Measurements from ENCODE around the gene RAC2.
A peak's percentile ranks its signal among the peaks of the same experiment; 100 is the strongest.

RAC2 gene

DNA sequence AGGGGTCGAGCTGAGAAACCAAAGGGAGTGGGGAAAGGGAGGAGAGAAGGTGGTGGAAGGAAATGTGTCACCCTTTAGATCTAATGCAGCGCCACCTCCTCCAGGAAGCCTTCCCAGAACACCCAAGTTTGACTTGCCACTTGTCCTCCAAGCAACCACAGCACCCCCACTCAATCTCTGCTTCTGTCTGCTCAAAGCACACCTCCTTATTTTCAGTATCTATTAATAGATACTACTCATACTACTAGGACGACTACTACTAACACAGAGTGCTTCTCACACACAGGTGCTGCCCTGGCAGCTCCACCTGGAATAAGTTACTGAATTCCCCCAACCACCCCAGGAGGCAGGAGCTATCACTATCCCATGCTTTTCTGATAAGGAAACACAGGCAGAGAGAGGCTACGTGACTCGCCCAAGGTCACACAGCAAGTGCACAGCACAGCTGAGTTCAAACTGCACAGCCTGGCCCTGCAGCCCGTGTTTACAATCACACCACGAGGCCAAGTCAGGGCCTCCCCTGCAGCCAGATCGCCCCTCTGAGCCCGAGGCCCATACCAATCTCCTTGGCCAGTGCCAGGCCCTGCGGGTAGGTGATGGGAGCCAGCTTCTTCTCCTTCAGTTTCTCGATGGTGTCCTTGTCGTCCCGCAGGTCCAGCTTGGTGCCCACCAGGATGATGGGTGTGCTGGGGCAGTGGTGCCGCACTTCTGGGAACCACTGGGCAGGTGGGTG is 13.2 kb downstream of the RAC2 start:
- Histone ChIP-seq H4K20me1 (ENCODE audit: insufficient read depth) (no peaks in the 10 kb centered on the region), H3K27ac (peak overlapping the region; percentile 98), H3K9ac (peak overlapping the region; percentile 39; the same call in 1 of the 2 replicates), H3K4me2 (peak overlapping the region; percentile 91), H3K79me2 (ENCODE audit: insufficient read depth, low read depth) (peaks cover 26% of the 10 kb centered on the region), H3K27me3 (ENCODE audit: insufficient read depth, low read depth) (no peaks in the 10 kb centered on the region), H3K36me3 (ENCODE audit: insufficient read depth) (0 out of 2 replicates have a peak, but pooled peaks cover 5% of the 10 kb centered on the region), H3K4me3 (IDR thresholded peaks at IDR 0.05; ENCODE audit: insufficient read depth, low read depth, low read length) (no peak overlapping the region), H2AFZ (ENCODE audit: low read depth) (no peak overlapping the region), H3K4me1 (ENCODE audit: low read depth, poor library complexity, severe bottlenecking) (peaks cover 87% of the 10 kb centered on the region)
- TF ChIP-seq, protein P1, sequence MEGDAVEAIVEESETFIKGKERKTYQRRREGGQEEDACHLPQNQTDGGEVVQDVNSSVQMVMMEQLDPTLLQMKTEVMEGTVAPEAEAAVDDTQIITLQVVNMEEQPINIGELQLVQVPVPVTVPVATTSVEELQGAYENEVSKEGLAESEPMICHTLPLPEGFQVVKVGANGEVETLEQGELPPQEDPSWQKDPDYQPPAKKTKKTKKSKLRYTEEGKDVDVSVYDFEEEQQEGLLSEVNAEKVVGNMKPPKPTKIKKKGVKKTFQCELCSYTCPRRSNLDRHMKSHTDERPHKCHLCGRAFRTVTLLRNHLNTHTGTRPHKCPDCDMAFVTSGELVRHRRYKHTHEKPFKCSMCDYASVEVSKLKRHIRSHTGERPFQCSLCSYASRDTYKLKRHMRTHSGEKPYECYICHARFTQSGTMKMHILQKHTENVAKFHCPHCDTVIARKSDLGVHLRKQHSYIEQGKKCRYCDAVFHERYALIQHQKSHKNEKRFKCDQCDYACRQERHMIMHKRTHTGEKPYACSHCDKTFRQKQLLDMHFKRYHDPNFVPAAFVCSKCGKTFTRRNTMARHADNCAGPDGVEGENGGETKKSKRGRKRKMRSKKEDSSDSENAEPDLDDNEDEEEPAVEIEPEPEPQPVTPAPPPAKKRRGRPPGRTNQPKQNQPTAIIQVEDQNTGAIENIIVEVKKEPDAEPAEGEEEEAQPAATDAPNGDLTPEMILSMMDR (conservative IDR thresholded peaks at IDR 0.05; ENCODE audit: low read depth, low read length), result no peak

DNA sequence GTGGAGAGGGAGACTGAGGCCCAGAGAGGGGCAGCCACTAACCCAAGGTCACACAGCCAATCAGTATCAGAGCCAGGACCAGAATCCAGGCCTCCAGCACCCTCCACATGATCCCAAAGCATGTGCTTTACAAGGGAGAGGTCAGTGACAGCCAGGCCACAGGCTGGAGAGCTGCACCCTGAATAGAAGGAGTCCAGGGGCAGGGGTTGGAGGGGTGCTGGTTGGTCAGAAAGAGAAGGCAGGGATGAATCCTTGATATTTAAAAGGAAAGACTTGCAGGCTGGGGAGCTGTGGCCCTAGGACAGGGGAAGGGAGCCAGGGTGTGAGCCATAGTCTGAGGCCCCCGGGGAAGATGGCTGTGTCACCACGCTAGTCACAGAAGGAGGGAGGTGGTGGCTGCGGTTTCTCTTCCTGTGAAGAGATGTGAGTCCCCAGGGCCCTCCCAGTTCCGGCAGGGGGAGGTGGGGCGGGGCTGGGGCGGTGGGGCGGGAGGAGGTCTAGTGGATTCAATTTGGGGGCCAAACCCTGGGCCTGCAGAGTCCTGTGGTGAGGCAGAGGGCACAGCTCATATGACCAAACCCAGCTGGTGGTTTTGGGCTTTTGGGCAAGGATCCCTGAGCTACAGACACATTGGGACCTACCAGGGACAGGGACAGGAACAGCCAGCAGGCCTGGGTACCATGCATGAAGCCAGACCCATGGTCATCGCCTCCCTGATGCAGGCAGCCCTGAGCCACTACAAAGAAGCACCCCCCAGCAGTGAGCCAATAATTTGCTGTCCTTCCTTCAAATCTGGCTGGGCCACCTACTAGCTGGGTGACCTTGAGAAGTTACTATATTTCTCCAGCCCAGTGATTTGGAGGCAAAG is 14.0 kb downstream of the RAC2 start:
- Histone ChIP-seq H3K4me2 (peak overlapping the region; percentile 99), H3K9ac (peak overlapping the region; percentile 83), H3K36me3 (ENCODE audit: insufficient read depth) (peaks cover 5% of the 10 kb centered on the region; the same call in 1 of the 2 replicates), H3K79me2 (ENCODE audit: insufficient read depth, low read depth) (peaks cover 18% of the 10 kb centered on the region; the same call in 1 of the 2 replicates), H3K27me3 (ENCODE audit: insufficient read depth, low read depth) (no peaks in the 10 kb centered on the region), H3K4me1 (ENCODE audit: low read depth, poor library complexity, severe bottlenecking) (peaks cover 87% of the 10 kb centered on the region), H3K27ac (peak overlapping the region; percentile 98), H4K20me1 (ENCODE audit: insufficient read depth) (no peaks in the 10 kb centered on the region), H3K4me3 (IDR thresholded peaks at IDR 0.05; ENCODE audit: insufficient read depth, low read depth, low read length) (no peak overlapping the region), H2AFZ (ENCODE audit: low read depth) (no peak overlapping the region)
- TF ChIP-seq, protein P1 (conservative IDR thresholded peaks at IDR 0.05; ENCODE audit: low read depth, low read length), result no peak

- Histone ChIP-seq H3K9ac (peak overlapping the region; percentile 83), H3K36me3 (ENCODE audit: insufficient read depth) (peaks cover 5% of the 10 kb centered on the region; the same call in 1 of the 2 replicates), H3K4me1 (ENCODE audit: low read depth, poor library complexity, severe bottlenecking) (peaks cover 87% of the 10 kb centered on the region), H3K4me2 (peak overlapping the region; percentile 99), H2AFZ (ENCODE audit: low read depth) (no peak overlapping the region), H4K20me1 (ENCODE audit: insufficient read depth) (no peaks in the 10 kb centered on the region), H3K4me3 (IDR thresholded peaks at IDR 0.05; ENCODE audit: insufficient read depth, low read depth, low read length) (no peak overlapping the region), H3K27ac (peak overlapping the region; percentile 98), H3K27me3 (ENCODE audit: insufficient read depth, low read depth) (no peaks in the 10 kb centered on the region), H3K79me2 (ENCODE audit: insufficient read depth, low read depth) (peaks cover 11% of the 10 kb centered on the region; the same call in 1 of the 2 replicates)
- TF ChIP-seq, protein P1 (conservative IDR thresholded peaks at IDR 0.05; ENCODE audit: low read depth, low read length), result no peak
Observed at GRCh38 chr22:37229012-37229804, 14.9 kb downstream of the RAC2 start.

All from KMS-11 (cell line).